AG10803 (cell line): ENCODE results near the gene RAD51B.

ENCODE experiments used
- DNase-seq: peaks from one replicate; pipeline ENCODE4 v3.0.0; 2010; ENCODE audit warnings: low read depth
- H3K4me3 ChIP-seq: 2 replicates; pipeline ENCODE4 v1.5.1; 2011; ENCODE audit warnings: mild to moderate bottlenecking, low read length, control low read depth
- CTCF ChIP-seq: conservative IDR thresholded peaks from 2 replicates; pipeline ENCODE4 v1.5.1; 2011; ENCODE audit warnings: mild to moderate bottlenecking, low read length, control low read depth, inconsistent platforms

The RAD51B gene

GRCh38 chr14:68236582-68237458 is 417.2 kb downstream of the RAD51B start:
- no peak for DNase-seq
- TF ChIP-seq CTCF = no peak
- H3K4me3 ChIP-seq = no peak overlapping the region

- TF ChIP-seq CTCF = no peak
- no peak for DNase-seq
- no peak overlapping the region for H3K4me3 ChIP-seq
These were observed 419.0 kb downstream of the RAD51B start for GRCh38 chr14:68238551-68238950.

- no peak overlapping the region for H3K4me3 ChIP-seq
- no peak for TF ChIP-seq CTCF
- no peak for DNase-seq
These were observed 419.4 kb downstream of the RAD51B start for GRCh38 chr14:68238976-68239375.

GRCh38 chr14:68239988-68240771 is 420.6 kb downstream of the RAD51B start:
- TF ChIP-seq CTCF = no peak
- H3K4me3 ChIP-seq = no peak overlapping the region
- no peak for DNase-seq

DNA sequence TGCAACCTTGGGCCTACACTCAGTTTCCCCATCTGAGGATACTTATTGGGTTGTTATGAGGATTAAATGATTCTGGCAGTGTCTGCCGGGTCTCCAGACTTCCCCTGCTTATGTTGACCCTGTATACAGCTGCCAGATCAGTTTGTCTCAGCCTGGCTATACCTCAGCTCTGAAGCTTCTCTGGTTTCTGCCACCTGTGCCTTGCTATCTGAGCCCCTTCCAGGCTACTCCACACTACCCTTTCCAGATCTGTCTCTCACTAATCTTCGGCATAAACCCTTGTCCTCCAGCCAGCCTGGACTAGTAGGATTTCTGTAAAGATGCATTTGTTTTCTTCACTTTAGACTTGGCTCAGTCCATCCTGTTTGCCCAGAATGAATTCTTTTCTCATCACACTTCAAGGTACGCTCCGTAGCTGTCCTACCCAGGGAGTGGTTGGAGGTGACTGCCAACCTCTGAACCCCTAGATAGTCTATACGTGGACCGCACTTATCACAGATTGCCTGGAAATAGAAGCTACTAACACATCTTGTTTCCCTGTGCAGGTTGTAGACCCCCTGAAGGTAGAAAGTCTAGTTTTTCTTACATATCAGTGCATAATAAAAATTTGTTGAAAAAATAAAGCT is 422.4 kb downstream of the RAD51B start:
- no peak overlapping the region for H3K4me3 ChIP-seq
- TF ChIP-seq CTCF = no peak
- no peak for DNase-seq

GRCh38 chr14:68243450-68244010 is 424.0 kb downstream of the RAD51B start:
- DNase-seq = no peak
- no peak for TF ChIP-seq CTCF
- no peak overlapping the region for H3K4me3 ChIP-seq
